Stomach (tissue), 19 donors: ENCODE data around the gene INSC. TPM values are rescaled to one million over a fixed set of nuclear protein-coding genes. Genes with fewer than 3 reads are reported as not detected.
"Not testable (repeated sequence)": the region's sequence is repeated elsewhere in the genome, so short reads cannot be mapped to it uniquely, and the experiment has no call there.

Experiments
- DNase-seq, 2 donors: peaks; one replicate each; pipeline versions ENCODE4 v3.0.0 to v3.0.0-alpha.2; 2013 to 2019
- H3K27ac ChIP-seq, 5 donors: fragments of 200-600 bp in 4 of 5; sonication (generic) in 4 of 5; one replicate each; pipeline ENCODE4 v1.5.1; 2013 to 2019; ENCODE audit warnings: mild to moderate bottlenecking in 1 of 5, moderate library complexity in 1 of 5
- H3K27me3 ChIP-seq, 3 donors: fragments of 200-600 bp; sonication (generic); one replicate each; pipeline ENCODE4 v1.5.1; 2017 to 2019; ENCODE audit warnings: mixed run types in 1 of 3
- H3K36me3 ChIP-seq, 4 donors: fragments of 200-600 bp; sonication (generic); 1 replicate in 3 of 4; 2 replicates in 1 of 4; pipeline ENCODE4 v1.5.1; 2016 to 2019
- H3K4me1 ChIP-seq, 4 donors: fragments of 200-600 bp; sonication (generic); one replicate each; pipeline ENCODE4 v1.5.1; 2016 to 2019
- H3K4me3 ChIP-seq, 4 donors: fragments of 200-600 bp; sonication (generic) in 3 of 4; one replicate each; pipeline ENCODE4 v1.5.1; 2016 to 2019; ENCODE audit warnings: mild to moderate bottlenecking in 1 of 4
- H3K9me3 ChIP-seq, 4 donors: fragments of 200-600 bp; sonication (generic); one replicate each; pipeline ENCODE4 v1.5.1; 2016 to 2019
- CTCF ChIP-seq, 7 experiments: fragments of 450-650 bp in 4 of 7; fragments of 200-600 bp in 3 of 7; sonication (generic) in 3 of 7; IDR thresholded peaks; one replicate each; pipeline ENCODE4 v1.5.1; 2016 to 2019; ENCODE audit warnings: antibody characterized with exemption in 7 of 7, control low read depth in 2 of 7, mild to moderate bottlenecking in 1 of 7
- EP300 ChIP-seq: sonication (generic); formaldehyde crosslinking; IDR thresholded peaks from one replicate; pipeline ENCODE4 v1.6.1; 2017; ENCODE audit warnings: antibody characterized with exemption
- POLR2A ChIP-seq, 4 donors: fragments of 450-650 bp; IDR thresholded peaks; one replicate each; pipeline ENCODE4 v1.6.1; 2016; ENCODE audit warnings: antibody characterized with exemption in 4 of 4, control low read depth in 2 of 4, mild to moderate bottlenecking in 1 of 4, moderate library complexity in 1 of 4
- POLR2AphosphoS5 ChIP-seq, 3 donors: sonication (generic); formaldehyde crosslinking; IDR thresholded peaks; one replicate each; pipeline ENCODE4 v1.6.1; 2016; ENCODE audit warnings: antibody characterized with exemption in 3 of 3
- WGBS, 5 donors: extraction: QIAGEN DNeasy Blood & Tissue Kit in 3 of 5; methylation state at CpG; one replicate each; pipeline versions ENCODE4 v1.1.5 to v1.1.7; 2013 to 2018; 5-methylcytosine and 5-hydroxymethylcytosine counted together
- intact Hi-C: fragments of 100-400 bp; cut with DNase I; formaldehyde crosslinking; loops from one replicate; pipeline ENCODE4 v1.15.1; 2023; ENCODE audit warnings: low total_unique reads
- long read RNA-seq, 10 donors: transcript quantifications; one replicate each; lab custom pipeline, GENCODE V29; 2026
- polyA plus RNA-seq, 3 donors: library from polyadenylated mRNA; stranded (reverse); fragments of 200-250 nt; gene quantifications; one replicate each; pipeline ENCODE4 v1.2.3, GENCODE V29; 2013
- total RNA-seq, 5 donors: library from RNA; depleted of rRNA; stranded (reverse); fragments of >200 nt; gene quantifications; one replicate each; pipeline versions ENCODE4 v1.1.0 to v1.2.3, GENCODE V29; 2014 to 2016
- donor health status: healthy with polysubstance abuse.
- donor health status: Bipolar disorder and iron deficiency.
- donor health status: healthy.

INSC gene
- total RNA-seq (10 to 100 TPM in 1 of 5 donors, 1 to 10 TPM in 3, not detected in 1; 1.2 to 23.2 (median 2.7) TPM), polyA plus RNA-seq (10 to 100 TPM in 1 of 3 donors, 1 to 10 TPM in 1, under 1 TPM in 1; 0.75 to 11.0 (median 6.6) TPM)
- long read RNA-seq, donor 1, partial matches to known transcripts = 0 of 1 reads
- long read RNA-seq, donor 1, other reads (novel, unspliced or antisense) = 0 of 1 reads
- long read RNA-seq, donor 2 = 0 reads
- long read RNA-seq, donor 3 = 0 reads
- long read RNA-seq, donor 4 = 0 reads
- long read RNA-seq, donor 5 = 0 reads
- long read RNA-seq, donor 6, partial matches to known transcripts = 6 of 6 reads
- long read RNA-seq, donor 6, other reads (novel, unspliced or antisense) = 0 of 6 reads
- long read RNA-seq, donor 7, partial matches to known transcripts = 0 of 1 reads
- long read RNA-seq, donor 7, other reads (novel, unspliced or antisense) = 0 of 1 reads
- long read RNA-seq, donor 8, partial matches to known transcripts = 0 of 1 reads
- long read RNA-seq, donor 8, other reads (novel, unspliced or antisense) = 0 of 1 reads
- long read RNA-seq, donor 9 = 0 reads
- long read RNA-seq, donor 10, partial matches to known transcripts = 0 of 1 reads
- long read RNA-seq, donor 10, other reads (novel, unspliced or antisense) = 0 of 1 reads

GRCh38 chr11:15114501-15115475 lies at the start of gene INSC:
TSS of gene INSC (plus strand) at chr11:15114923. CDS start at chr11:15149175, 34,252 bp downstream.
- TF ChIP-seq CTCF (IDR thresholded peaks at IDR 0.05) (no peak), POLR2AphosphoS5 (IDR thresholded peaks at IDR 0.05) (no peak), POLR2A (IDR thresholded peaks at IDR 0.05) (no peak), EP300 (no peak)
- Histone ChIP-seq H3K9me3 (no peaks in the 10 kb centered on the region), H3K27ac (peak within 1 kb of the TSS; percentile 24 to 50 (median 34)), H3K4me1 (peaks cover 0 to 18% (median 15%) of the 10 kb centered on the region in 4 donors), H3K36me3 (no peaks in the 10 kb centered on the region), H3K4me3 (peak within 1 kb of the TSS; percentile 21 to 42 (median 38)), H3K27me3 (peaks cover 0 to 27% (median 13%) of the 10 kb centered on the region in 3 donors)
- 6 to 29% (median 7%) methylated on average over 5 to 50 of the region's 50 CpGs for WGBS, 5 donors
- peak in 1 of 2 donors; percentile 73 for DNase-seq
- intact Hi-C loops = no loop called here

GRCh38 chr11:15069751-15070150 lies 45.0 kb upstream of the INSC start:
- H3K27ac ChIP-seq, H3K4me3 ChIP-seq, H3K36me3 ChIP-seq, DNase-seq: not testable (repeated sequence)
- intact Hi-C loops = loop anchor here (10.0 kb wide), 2 partner anchors 155 to 275 kb away; no protein-coding TSS in a partner anchor
- H3K4me1 ChIP-seq = peaks cover 15 to 22% (median 20%) of the 10 kb centered on the region in 4 donors
- H3K9me3 ChIP-seq = peaks cover 3 to 16% (median 9%) of the 10 kb centered on the region in 4 donors
- peaks cover 0 to 43% (median 34%) of the 10 kb centered on the region in 3 donors for H3K27me3 ChIP-seq
- 85 to 92% (median 85%) methylated on average over 7 of the region's 7 CpGs for WGBS, 5 donors

- Histone ChIP-seq H3K27ac (no peak overlapping the region), H3K36me3 (no peaks in the 10 kb centered on the region), H3K27me3 (peaks cover 0 to 55% (median 39%) of the 10 kb centered on the region in 3 donors), H3K4me1 (peaks cover 15 to 23% (median 22%) of the 10 kb centered on the region in 4 donors), H3K9me3 (peaks cover 3 to 16% (median 9%) of the 10 kb centered on the region in 4 donors), H3K4me3 (no peak overlapping the region)
- no peak for DNase-seq
- TF ChIP-seq POLR2A (IDR thresholded peaks at IDR 0.05) (no peak), POLR2AphosphoS5 (IDR thresholded peaks at IDR 0.05) (no peak), CTCF (IDR thresholded peaks at IDR 0.05) (no peak), EP300 (no peak)
- WGBS, 5 donors = 86 to 91% (median 89%) methylated on average over 27 to 32 of the region's 32 CpGs
- intact Hi-C loops = loop anchor here (10.0 kb wide), 2 partner anchors 157 to 277 kb away; no protein-coding TSS in a partner anchor
Measured at GRCh38 chr11:15071556-15072255, 43.0 kb upstream of the INSC start.

GRCh38 chr11:15072551-15073143 lies 42.1 kb upstream of the INSC start:
- 74 to 87% (median 77%) methylated on average over 18 to 23 of the region's 23 CpGs for WGBS, 5 donors
- no peaks in the 10 kb centered on the region for H3K36me3 ChIP-seq
- intact Hi-C loops = loop anchor here (10.0 kb wide), 2 partner anchors 158 to 278 kb away; no protein-coding TSS in a partner anchor
- no peak overlapping the region for H3K27ac ChIP-seq
- TF ChIP-seq POLR2A (IDR thresholded peaks at IDR 0.05) = no peak
- TF ChIP-seq CTCF (IDR thresholded peaks at IDR 0.05) = no peak
- TF ChIP-seq EP300 = no peak
- TF ChIP-seq POLR2AphosphoS5 (IDR thresholded peaks at IDR 0.05) = no peak
- DNase-seq = no peak
- H3K4me1 ChIP-seq = peaks cover 15 to 23% (median 22%) of the 10 kb centered on the region in 4 donors
- peak overlapping the region in 1 of 4 donors; percentile 43 for H3K4me3 ChIP-seq
- peaks cover 3 to 16% (median 9%) of the 10 kb centered on the region in 4 donors for H3K9me3 ChIP-seq
- peaks cover 0 to 55% (median 39%) of the 10 kb centered on the region in 3 donors for H3K27me3 ChIP-seq
